Measurements from ENCODE around the gene TRIM66.

TRIM66 gene

GRCh38 chr11:8726395-8726794 lies 43.9 kb upstream of the TRIM66 start:
- TF ChIP-seq CTCF (IDR thresholded peaks at IDR 0.05; ENCODE audit: low read depth, low read length, missing control alignments): no peak
- H3K4me3 ChIP-seq (ENCODE audit: low read depth, low read length): no peak overlapping the region
- DNase-seq (ENCODE audit: low read depth): no peak

- DNase-seq (ENCODE audit: low read depth): no peak
- no peak overlapping the region for H3K4me3 ChIP-seq (ENCODE audit: low read depth, low read length)
- no peak for TF ChIP-seq CTCF (IDR thresholded peaks at IDR 0.05; ENCODE audit: low read depth, low read length, missing control alignments)
Measured at GRCh38 chr11:8724682-8725081, 42.2 kb upstream of the TRIM66 start.

- H3K4me3 ChIP-seq (ENCODE audit: low read depth, low read length): no peak overlapping the region
- DNase-seq (ENCODE audit: low read depth): no peak
- TF ChIP-seq CTCF (IDR thresholded peaks at IDR 0.05; ENCODE audit: low read depth, low read length, missing control alignments): no peak
Measured at GRCh38 chr11:8723711-8724110, 41.2 kb upstream of the TRIM66 start.

- H3K4me3 ChIP-seq (ENCODE audit: low read depth, low read length): no peak overlapping the region
- TF ChIP-seq CTCF (IDR thresholded peaks at IDR 0.05; ENCODE audit: low read depth, low read length, missing control alignments): no peak
- no peak for DNase-seq (ENCODE audit: low read depth)
Measured at GRCh38 chr11:8722809-8723208, 40.3 kb upstream of the TRIM66 start.

GRCh38 chr11:8721609-8722500 lies 39.4 kb upstream of the TRIM66 start:
- DNase-seq (ENCODE audit: low read depth): no peak
- TF ChIP-seq CTCF (IDR thresholded peaks at IDR 0.05; ENCODE audit: low read depth, low read length, missing control alignments): no peak
- no peak overlapping the region for H3K4me3 ChIP-seq (ENCODE audit: low read depth, low read length)

GRCh38 chr11:8720868-8721608 lies 38.6 kb upstream of the TRIM66 start:
- DNase-seq (ENCODE audit: low read depth): no peak
- TF ChIP-seq CTCF (IDR thresholded peaks at IDR 0.05; ENCODE audit: low read depth, low read length, missing control alignments): no peak

More at GRCh38 chr11:8720868-8721608, 38.6 kb upstream of the TRIM66 start:
- no peak overlapping the region for H3K4me3 ChIP-seq (ENCODE audit: low read depth, low read length)

Measured in GM12864 (cell line).